ELF-1 (cell line): ENCODE measurements around the gene BAZ2B.

Experiments
- DNase-seq: peaks from one replicate; pipeline ENCODE4 v3.0.0-alpha.2; 2016; ENCODE audit warnings: low read depth, low spot score

The BAZ2B gene

DNA sequence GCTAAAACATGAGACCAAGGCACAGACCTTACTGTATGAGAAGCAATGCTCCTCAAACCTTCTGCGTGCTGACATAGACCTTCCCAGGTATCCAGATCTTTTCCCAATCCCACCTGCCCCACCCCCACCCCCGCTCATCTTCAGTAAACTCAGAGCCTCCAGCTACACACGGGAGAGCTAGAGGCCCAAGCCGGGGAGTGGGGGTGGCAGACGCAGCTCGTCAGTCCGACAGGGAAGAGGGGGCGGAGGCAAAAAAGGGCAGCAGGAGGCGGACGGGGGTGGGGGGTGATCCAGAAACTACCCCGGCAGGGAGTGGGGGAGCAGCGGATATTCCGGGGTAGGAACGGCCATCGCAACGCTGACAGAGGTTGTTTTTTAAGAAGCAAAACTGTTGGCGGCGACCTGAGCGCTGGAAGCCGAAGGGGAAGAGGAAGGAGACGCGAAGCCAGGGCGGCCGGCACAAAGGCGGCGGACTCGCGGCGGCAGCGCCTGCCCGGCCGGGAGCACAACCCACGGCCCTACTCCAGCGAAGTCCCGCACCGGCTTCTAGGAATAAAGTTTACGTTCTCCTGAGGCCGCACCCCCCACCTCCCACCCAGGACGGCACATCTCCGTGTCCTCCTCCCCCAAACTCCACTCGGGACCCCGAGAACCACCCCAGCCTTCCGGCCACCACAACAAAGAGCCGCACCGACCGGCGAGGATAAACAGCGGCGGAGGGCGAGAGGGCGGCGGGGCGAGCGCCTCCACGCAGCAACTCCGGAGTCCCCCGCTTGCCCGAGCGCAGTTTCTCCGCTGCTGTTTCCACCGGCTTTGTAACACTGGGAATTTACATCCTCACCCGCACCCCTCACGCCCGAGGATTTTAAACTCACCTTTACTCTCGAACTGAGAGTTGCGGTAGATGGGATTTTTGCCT lies 722 bp downstream of the BAZ2B start:
- DNase-seq, result peak; percentile 89

DNA sequence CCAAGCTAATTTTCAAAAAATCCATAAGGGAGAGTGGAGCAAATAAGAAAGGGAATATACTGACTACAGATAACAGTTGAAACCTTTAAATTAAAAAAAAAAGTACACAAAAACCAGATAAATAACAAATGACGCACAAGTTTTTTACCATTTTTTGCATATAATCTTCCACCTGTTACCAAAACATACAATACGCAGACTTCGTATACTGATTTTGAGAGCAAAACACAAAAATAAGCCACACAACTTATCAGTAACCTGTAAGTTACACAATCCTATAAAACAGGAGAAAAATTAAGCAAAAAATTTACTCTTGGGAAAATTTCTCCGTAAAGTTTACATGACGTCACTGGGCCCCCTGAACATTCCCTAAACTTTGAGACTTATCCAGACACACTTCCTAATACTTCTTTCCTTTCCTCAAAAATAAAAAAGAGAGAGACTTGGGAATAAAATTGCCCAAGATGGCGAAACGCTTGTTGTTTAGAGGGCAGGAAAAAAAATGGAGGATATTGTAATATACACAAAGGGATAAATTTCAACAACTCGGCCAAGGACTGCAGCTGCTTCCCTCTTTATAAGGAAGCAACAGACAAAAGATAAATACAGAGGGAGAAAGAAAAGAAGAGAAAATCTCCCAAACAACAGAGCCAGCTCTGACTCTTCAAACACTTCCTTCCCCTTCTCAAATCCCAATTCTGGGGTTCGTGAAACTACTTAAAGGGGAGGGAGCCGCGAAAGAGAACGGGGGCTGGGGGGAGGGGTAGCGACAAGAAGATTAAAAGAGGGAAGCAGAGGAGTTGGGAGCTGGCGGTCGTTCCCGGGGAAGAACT lies 1.6 kb downstream of the BAZ2B start:
- DNase-seq, result no peak

GRCh38 chr2:159613651-159614285 lies 2.6 kb downstream of the BAZ2B start:
- DNase-seq, result no peak

DNA sequence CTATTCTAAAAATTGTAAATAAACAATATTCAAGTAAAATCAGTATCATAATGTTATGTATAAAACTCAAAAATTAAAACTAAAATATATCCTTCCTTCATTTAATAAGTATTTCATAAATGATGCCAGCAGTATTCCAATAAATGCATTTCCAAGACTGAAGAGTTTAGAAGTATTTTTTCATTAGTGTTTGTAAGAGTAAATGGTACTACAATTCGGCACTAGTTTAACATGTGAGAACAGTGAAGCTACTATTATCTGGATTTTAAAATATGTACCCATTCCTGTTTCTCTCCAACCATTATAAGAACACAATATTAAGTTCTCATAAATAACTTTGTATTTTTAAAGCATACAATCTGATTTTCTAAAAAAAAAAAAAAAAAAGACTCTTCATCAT lies 3.3 kb downstream of the BAZ2B start:
- DNase-seq, result no peak

- DNase-seq, result no peak
These were observed 4.0 kb downstream of the BAZ2B start for GRCh38 chr2:159612255-159612901.

- no peak for DNase-seq
These were observed 6.4 kb downstream of the BAZ2B start for GRCh38 chr2:159609811-159610549.

GRCh38 chr2:159608723-159609308 lies 7.5 kb downstream of the BAZ2B start:
- DNase-seq, result no peak

GRCh38 chr2:159608108-159608507 lies 8.2 kb downstream of the BAZ2B start:
- no peak for DNase-seq

DNA sequence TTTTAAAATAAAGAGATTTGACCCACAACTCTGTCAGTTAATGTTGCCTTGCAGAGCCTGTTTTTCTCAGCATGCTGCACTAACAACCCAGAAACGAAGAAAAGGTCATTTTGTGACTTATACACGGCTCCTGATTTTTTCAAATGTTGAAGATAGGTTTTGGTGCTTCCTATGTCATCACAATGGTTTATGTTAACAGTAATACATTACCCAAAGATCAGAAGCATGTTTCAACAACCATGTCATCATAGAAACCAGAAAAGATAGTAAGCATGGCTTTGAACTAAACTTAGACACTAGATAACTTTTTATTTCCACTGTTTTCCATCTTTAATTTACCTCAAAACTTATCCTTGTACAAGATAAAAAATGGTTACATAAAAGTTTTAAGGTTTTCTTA lies 10.1 kb downstream of the BAZ2B start:
- DNase-seq, result no peak

DNA sequence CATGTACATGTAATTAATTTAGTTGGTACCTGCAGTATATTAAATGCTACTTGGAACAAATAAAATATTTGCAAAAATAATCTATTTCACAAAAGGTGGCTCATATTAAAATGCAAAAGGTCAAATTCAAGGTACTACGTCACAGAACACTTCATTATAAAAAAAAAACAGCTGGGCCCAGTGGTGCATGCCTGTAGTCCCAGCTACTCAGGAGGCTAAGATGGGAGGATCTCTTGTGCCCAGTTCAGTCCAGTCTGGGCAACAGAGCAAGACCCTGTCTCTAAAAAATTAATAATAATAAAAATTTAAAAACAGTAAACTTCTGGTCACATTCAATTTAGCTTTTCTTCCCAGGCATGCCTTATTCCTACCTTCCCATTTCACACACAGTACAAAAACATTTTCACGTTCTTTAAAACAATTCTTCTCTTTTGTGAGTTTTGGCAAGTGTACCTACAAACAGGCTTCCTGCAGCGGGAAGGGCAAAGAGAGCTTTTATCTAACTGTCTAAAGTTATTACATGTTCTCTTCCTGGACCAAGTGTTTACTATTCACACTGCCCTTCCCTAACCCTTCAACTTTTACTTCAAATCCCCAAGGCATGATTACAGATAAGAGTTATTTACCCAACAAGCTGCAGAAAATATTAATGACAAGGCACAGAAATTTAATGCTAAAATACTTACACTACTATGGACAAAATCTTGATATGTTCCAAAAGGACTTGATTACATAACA lies 10.7 kb downstream of the BAZ2B start:
- DNase-seq, result no peak

GRCh38 chr2:159604159-159604558 lies 12.2 kb downstream of the BAZ2B start:
- DNase-seq, result no peak

GRCh38 chr2:159600752-159601151 lies 15.6 kb downstream of the BAZ2B start:
- DNase-seq, result no peak

DNA sequence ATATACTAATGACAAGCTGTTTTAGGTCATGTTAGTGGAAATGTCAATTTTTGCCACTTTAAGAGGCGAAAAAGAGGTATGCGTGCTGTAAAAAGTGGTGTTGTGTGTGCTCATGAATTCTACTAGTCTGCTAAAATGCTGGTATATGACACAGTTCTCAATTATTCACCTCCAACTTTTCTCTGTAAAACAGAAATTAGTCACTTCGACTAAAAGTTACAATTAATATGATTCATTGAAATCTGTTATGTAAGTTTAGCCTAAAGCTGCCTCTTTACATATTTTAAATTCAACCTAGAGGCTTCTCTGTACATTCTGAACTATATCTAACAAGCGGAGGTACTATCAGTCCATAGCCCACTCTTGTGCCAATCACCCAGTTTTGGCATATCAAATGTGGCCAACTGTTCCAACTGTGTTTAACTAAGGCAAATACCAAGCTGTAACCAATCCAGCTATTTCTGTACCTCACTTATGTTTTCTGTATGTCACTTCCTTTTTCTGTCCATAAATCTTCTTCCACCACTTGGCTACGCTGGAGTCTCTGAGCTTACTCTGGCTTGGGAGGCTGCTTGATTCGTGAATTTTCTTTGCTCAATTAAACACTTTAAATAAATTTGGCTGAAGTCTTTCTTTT lies 20.8 kb downstream of the BAZ2B start:
- DNase-seq, result no peak

GRCh38 chr2:159592441-159592840 lies 23.9 kb downstream of the BAZ2B start:
- DNase-seq, result no peak

DNA sequence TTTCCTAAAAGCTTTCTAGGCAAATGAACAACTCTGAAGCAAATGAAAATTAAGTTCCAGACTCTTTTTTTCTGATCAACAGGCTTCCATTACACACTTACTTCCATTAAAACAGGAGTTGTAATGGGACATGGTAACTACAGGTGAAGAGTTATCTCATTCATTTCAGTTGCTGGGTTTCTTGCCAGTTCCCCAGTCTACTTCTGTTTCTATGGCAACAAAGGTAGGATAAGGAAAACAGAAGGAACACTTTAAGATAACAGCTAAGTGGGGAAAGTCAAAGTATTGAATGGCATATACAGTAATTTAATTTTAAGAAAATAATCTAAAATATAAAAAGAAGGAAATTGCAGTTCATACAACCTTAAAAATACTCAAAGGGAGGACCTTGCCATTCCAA lies 25.1 kb downstream of the BAZ2B start:
- DNase-seq, result no peak

GRCh38 chr2:159589286-159589685 lies 27.1 kb downstream of the BAZ2B start:
- DNase-seq, result no peak

DNA sequence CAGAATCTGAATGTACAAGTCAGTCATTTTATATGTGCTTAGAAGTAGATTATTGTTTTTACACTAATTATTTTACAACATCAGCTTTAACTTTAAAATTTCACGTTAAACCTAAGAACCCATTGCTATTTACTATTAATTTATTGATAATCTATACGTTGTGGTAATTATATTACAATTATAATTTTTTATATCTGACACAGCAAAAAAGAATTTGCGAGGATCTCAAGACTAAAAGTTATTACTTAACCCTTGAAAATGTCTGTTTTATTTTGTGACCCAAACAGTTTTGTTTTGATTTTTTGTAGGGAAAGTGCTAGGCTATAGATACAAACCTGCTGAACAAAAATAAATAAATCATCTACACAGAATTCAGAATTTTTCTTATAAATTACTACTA lies 30.3 kb downstream of the BAZ2B start:
- DNase-seq, result no peak

GRCh38 chr2:159585622-159586021 lies 30.7 kb downstream of the BAZ2B start:
- DNase-seq, result no peak

GRCh38 chr2:159584796-159585195 lies 31.6 kb downstream of the BAZ2B start:
- no peak for DNase-seq
